DOHH2 (cell line): ENCODE measurements around the gene CKB.

Experiments
- H3F3A ChIP-seq: fragments of 200-600 bp; sonication (generic), shearing (Covaris generic); 2 replicates; pipeline ENCODE4 v1.6.0; 2016; ENCODE audit warnings: antibody characterized with exemption, mild to moderate bottlenecking; ENCODE audit not compliant: control insufficient read depth, insufficient read depth
- H3K27ac ChIP-seq: fragments of 200-600 bp; sonication (generic); 2 replicates; pipeline ENCODE4 v1.5.1; 2014; ENCODE audit warnings: low read depth, mild to moderate bottlenecking, low read length, moderate library complexity
- H3K27me3 ChIP-seq: fragments of 200-600 bp; sonication (generic); 2 replicates; pipeline ENCODE4 v1.6.1; 2014; ENCODE audit warnings: mild to moderate bottlenecking, low read length, mixed read lengths; ENCODE audit not compliant: control insufficient read depth
- H3K36me3 ChIP-seq: fragments of 200-600 bp; sonication (generic); 2 replicates; pipeline ENCODE4 v1.6.1; 2014; ENCODE audit warnings: mild to moderate bottlenecking, low read length, moderate library complexity, mixed read lengths; ENCODE audit not compliant: control insufficient read depth
- H3K4me1 ChIP-seq: fragments of 200-600 bp; sonication (generic); 2 replicates; pipeline ENCODE4 v1.6.1; 2014; ENCODE audit warnings: mild to moderate bottlenecking, low read length, mixed read lengths; ENCODE audit not compliant: control insufficient read depth
- H3K4me2 ChIP-seq: fragments of 200-600 bp; sonication (generic); 2 replicates; pipeline ENCODE4 v1.6.0; 2014; ENCODE audit warnings: mild to moderate bottlenecking, low read length, moderate library complexity
- H3K4me3 ChIP-seq: fragments of 200-600 bp; sonication (generic); 2 replicates; pipeline ENCODE4 v1.5.1; 2014; ENCODE audit warnings: mild to moderate bottlenecking, low read length, mixed read lengths
- H3K79me2 ChIP-seq: fragments of 200-600 bp; sonication (generic); 2 replicates; pipeline ENCODE4 v1.6.1; 2014; ENCODE audit warnings: mild to moderate bottlenecking, low read length, mixed read lengths; ENCODE audit not compliant: control insufficient read depth
- H3K9me2 ChIP-seq: fragments of 200-600 bp; sonication (generic); replicated peaks from 2 replicates; pipeline ENCODE4 v1.6.1; 2014; ENCODE audit warnings: mild to moderate bottlenecking, low read length, mixed read lengths; ENCODE audit not compliant: control insufficient read depth
- H3K9me3 ChIP-seq: fragments of 200-600 bp; sonication (generic); 2 replicates; pipeline ENCODE4 v1.6.1; 2014; ENCODE audit warnings: antibody characterized with exemption, low read length, mixed read lengths; ENCODE audit not compliant: control insufficient read depth, insufficient read depth
- H4K20me1 ChIP-seq: fragments of 200-600 bp; sonication (generic); 2 replicates; pipeline ENCODE4 v1.6.0; 2014; ENCODE audit warnings: low read depth, mild to moderate bottlenecking, antibody characterized with exemption, low read length, moderate library complexity; ENCODE audit not compliant: control insufficient read depth, insufficient read depth
- CTCF ChIP-seq: fragments of 200-600 bp; sonication (generic); IDR thresholded peaks from one replicate; pipeline ENCODE4 v1.5.1; 2014; ENCODE audit warnings: antibody characterized with exemption, mild to moderate bottlenecking, low read depth, low read length; ENCODE audit not compliant: poor library complexity, severe bottlenecking
- EZH2phosphoT487 ChIP-seq: fragments of 200-600 bp; sonication (generic); IDR thresholded peaks from 2 replicates; pipeline ENCODE4 v1.6.1; 2017; ENCODE audit warnings: borderline replicate concordance, mild to moderate bottlenecking, antibody characterized with exemption, low read length, moderate library complexity, mixed read lengths

Gene CKB

GRCh38 chr14:103536693-103537092 lies 14.1 kb upstream of the CKB start:
- Histone ChIP-seq H3K27me3 (peaks cover 4% of the 10 kb centered on the region), H3K4me1 (no peaks in the 10 kb centered on the region), H3K79me2 (peaks cover 6% of the 10 kb centered on the region), H3K36me3 (peaks cover 14% of the 10 kb centered on the region; the same call in 1 of the 2 replicates), H3K4me2 (no peak overlapping the region), H3K9me3 (no peaks in the 10 kb centered on the region), H3K4me3 (no peak overlapping the region), H3K27ac (no peak overlapping the region), H4K20me1 (no peaks in the 10 kb centered on the region), H3F3A (no peaks in the 10 kb centered on the region), H3K9me2 (no peaks in the 10 kb centered on the region)
- TF ChIP-seq EZH2phosphoT487 (no peak), CTCF (no peak)

- H3K27ac ChIP-seq: no peak overlapping the region
- peaks cover 3% of the 10 kb centered on the region; the same call in 1 of the 2 replicates for H3K4me1 ChIP-seq
- H3K79me2 ChIP-seq: peaks cover 12% of the 10 kb centered on the region
- H3K36me3 ChIP-seq: peaks cover 18% of the 10 kb centered on the region; the same call in 1 of the 2 replicates
- H3K4me3 ChIP-seq: no peak overlapping the region
- TF ChIP-seq CTCF (no peak), EZH2phosphoT487 (no peak)
- no peaks in the 10 kb centered on the region for H3K9me3 ChIP-seq
- H4K20me1 ChIP-seq: no peaks in the 10 kb centered on the region
- no peaks in the 10 kb centered on the region for H3K9me2 ChIP-seq
- peaks cover 4% of the 10 kb centered on the region for H3K27me3 ChIP-seq
- no peak overlapping the region for H3K4me2 ChIP-seq
- no peaks in the 10 kb centered on the region for H3F3A ChIP-seq
These were observed 13.4 kb upstream of the CKB start for GRCh38 chr14:103535891-103536565.

- H3K36me3 ChIP-seq: peaks cover 25% of the 10 kb centered on the region
- no peaks in the 10 kb centered on the region for H3F3A ChIP-seq
- peaks cover under 1% of the 10 kb centered on the region; the same call in 1 of the 2 replicates for H3K27me3 ChIP-seq
- peaks cover 11% of the 10 kb centered on the region for H3K4me1 ChIP-seq
- H4K20me1 ChIP-seq: no peaks in the 10 kb centered on the region
- no peaks in the 10 kb centered on the region for H3K9me3 ChIP-seq
- TF ChIP-seq CTCF (no peak), EZH2phosphoT487 (no peak)
- no peaks in the 10 kb centered on the region for H3K9me2 ChIP-seq
- peaks cover 20% of the 10 kb centered on the region for H3K79me2 ChIP-seq
- H3K27ac ChIP-seq: no peak overlapping the region
- no peak overlapping the region for H3K4me2 ChIP-seq
- H3K4me3 ChIP-seq: no peak overlapping the region
These were observed 12.7 kb upstream of the CKB start for GRCh38 chr14:103535081-103535890.
